ENCODE results near the gene C2orf92.
"Not testable (repeated sequence)": the region's sequence is repeated elsewhere in the genome, so short reads cannot be mapped to it uniquely, and the experiment has no call there.

The C2orf92 gene

DNA sequence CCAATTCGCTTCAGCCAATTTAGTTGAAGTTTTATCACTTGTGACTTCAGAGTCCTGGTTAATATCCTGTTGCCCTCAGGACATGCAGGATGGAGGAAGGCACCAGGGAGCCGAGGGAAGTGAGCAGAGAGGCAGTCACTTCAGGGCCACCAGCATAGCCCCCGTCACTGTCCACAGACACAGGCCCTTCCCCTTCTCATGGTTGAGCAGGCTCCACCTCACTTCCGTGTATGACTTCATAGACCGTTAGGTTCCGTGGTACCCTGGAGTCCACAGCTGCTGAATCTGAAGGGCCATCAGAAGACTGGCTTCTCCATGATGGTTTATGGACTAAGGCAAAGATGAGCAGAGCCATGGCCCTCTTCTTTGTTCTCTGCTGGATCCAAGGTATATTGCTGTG lies at the start of gene C2orf92:
TSS of gene C2orf92 (plus strand) at position 266 of the 400 bp plus-strand sequence. CDS start at position 342, 76 bp downstream.
- DNase-seq = no peak

DNA sequence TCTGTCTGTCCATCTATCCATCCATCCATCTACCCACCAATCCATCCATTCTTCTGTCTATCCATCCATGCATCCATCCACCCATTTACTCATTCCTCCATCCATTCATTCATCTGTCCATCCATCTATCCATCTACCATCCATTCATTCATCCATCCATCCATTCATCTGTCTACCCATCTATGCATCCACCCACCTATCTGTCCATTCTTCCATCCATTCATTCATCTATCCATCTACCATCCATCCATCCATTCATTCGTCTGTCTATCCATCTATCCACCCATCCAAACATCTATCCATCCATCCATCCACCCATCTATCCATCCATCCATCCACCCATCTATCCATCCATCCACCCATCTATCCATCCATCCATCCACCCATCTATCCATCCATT lies 49.0 kb upstream of the C2orf92 start:
- not testable (repeated sequence) for DNase-seq

DNA sequence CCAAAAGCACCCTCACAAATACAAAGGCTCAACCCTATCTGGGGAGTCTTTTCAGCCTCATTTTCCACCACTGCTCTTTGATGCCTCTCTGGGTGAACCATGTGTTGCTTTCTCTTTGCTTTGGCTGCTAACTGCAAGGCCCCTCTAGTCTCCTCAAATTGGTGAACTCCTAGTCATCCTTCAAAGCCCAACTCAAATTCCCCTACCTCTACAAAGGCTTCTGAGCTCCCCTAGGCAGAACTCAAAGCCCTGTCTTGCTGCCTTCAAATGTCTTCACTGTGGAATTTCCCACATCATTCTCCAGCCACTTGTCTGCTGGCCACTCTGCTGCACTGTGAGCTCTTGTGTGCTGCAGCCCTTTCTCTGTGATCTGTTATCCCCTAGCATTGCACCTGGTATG lies 46.5 kb upstream of the C2orf92 start:
- not testable (repeated sequence) for DNase-seq

DNA sequence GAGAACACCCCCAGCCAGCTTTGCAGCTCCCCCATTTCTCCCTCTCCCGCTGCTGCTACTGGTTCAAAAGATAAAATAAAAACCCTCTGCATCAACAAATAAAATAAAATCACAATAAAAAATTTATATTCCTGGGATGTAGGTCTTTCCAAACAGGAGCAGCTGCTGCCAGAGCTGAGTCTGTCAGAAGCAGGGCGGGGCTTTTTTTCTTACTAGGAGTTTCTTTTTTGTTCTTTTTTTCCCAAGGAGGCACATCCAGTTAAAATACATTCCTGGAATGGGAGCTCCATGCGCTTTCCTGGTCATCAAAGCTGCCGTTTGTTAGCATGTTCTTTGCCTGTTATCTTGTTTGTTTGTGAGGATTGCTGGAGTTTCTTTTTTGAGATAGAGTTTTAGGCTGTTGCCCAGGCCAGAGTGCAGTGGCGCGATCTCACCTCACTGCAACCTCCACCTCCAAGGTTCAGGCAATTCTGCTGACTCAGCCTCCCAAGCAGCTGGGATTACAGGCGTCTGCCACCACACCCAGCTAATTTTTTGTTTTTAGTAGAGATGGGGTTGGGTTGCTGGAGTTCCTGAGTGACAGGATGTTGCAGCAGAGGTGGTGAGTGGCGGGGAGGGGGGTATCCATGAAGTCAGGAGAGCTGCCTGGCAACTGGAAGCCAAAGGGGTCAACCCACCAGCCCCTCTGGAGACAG lies 44.0 kb upstream of the C2orf92 start:
- DNase-seq = not testable (repeated sequence)

DNA sequence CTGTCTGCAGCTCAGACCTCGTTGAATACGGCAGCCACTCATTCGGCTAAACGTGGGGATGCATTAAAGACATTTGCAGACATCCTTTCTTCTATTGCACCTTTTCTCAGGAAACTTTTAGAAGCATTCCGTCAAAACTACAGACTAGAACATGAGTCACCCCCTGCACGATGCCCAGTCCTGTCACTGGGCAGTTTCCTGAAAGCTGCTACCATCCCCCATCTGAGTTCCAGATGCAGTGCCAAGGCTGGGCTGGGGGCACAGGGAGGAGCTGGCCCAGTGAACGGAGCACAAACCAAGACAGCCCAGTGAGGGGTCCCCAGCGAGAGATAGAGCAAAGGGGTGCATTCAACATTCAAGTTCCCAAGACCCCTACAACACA lies 43.5 kb upstream of the C2orf92 start:
- not testable (repeated sequence) for DNase-seq

DNA sequence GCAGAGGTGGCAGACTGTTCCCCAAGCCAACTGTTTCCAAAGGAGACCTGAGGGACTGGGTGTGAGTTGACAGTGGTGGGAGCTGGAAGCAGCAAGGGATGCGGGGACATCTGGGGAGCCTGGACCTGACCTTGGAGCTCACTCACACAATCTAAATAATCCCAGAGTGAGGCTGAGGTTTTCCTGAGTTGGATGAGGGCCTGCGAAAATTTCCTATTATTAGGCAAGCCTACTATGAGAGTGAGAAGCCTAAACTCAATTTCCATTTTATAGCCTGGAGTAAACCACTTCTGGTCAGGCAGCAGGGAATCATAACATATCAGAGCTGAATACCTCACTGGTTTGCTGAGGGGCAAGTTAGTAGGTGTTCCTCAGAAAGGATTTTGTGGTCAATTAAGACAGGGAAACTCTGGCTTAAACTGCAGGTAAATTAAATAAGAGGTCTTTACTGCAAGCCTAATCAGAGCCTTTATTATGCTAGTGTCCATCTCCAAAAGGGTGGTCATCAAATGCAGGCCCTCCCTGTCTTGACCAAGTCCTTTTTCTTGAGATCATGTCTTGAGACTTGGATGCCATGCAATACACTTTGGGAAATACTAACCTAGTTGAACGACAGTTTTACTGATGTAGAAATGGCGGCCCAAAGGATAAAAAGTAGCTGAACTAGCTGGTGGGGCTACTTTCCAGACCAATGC lies 25.3 kb upstream of the C2orf92 start:
- DNase-seq = no peak

DNA sequence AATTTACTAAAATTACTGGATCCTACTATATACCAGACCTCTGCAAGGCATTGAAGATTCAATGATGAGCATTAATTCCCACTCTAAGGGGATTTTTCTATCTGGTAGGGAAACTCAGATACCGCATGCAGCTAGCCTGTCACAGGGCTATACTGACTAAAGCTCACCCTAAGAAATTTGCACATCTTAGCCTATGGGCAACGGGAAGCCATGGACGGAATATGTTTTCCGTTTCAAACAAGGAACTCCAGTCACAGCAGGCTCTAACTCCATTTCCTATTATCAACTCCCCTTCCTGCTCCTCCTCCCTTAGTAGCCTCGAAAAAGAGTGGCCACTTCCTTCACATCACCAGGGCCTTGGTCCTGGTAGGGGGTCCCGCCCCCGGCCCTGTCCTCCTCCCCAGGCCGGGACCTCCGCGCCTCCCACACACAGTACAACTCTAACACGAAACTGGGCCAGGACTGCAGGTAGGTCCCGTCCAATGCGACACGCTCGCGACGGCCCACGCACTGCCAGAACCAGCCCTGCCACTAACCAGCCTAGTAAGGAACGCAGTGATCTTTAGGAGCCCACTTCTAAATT lies 24.3 kb upstream of the C2orf92 start:
- no peak for DNase-seq

DNA sequence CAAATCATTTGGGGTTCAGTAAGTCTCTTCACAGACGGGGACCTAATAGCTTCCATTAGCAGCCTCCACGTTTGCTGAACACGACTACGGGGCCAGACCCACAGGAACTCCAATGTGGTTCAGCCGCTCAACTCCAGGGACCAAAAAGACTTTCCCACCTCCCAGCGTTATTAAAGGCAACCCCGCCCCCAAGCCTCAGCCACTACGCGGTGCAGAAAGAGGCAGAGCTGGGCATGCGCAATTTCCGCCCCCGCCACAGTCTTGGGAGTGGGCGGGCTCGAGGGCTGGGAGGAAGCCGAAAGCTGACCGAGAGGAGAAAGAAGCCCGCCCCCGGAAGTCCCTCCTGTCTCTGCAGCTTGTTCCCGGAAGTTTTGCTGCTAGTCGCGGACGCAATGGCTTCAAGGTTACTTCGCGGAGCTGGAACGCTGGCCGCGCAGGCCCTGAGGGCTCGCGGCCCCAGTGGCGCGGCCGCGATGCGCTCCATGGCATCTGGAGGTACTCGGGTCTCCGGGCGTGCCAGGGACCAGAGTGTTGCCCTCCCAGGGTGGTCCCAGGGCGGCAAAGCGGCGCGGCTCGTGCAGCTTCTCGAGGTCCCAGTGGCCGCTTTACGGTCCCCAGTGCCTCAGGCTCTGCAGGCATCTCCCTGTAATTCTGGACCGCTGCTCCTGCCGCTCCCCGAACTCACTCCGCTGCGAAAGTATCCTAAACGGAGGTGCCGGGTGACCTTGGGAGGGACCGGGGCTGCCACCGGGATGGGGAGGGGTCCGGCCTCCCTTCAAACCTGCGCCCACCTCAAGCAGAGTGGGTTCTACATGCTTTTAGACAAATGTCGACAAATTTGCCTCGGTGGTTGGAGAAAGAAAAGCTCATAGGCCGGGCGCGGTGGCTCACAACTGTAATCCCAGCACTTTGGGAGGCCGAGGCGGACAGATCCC lies 23.6 kb upstream of the C2orf92 start, which contains the start of gene COX5B:
TSS of gene COX5B (plus strand) at position 368 of the 935 bp plus-strand sequence. CDS start at position 393, 25 bp downstream.
- peak; percentile 98 to 99 for DNase-seq

DNA sequence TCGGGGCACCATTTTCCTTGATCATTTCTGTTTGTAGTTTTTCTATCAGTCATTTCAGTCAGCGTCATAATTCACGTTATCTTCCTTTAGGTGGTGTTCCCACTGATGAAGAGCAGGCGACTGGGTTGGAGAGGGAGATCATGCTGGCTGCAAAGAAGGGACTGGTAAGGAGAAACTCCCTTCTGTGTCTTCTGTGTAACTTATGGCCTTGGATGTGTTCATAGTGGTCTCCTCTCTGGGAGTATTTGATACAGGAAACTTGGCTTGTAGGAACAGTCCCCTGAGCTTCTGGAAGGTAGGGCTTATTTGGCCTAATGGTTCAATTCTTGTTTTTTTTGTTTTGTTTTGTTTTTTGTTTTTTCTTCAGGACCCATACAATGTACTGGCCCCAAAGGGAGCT lies 22.5 kb upstream of the C2orf92 start:
- no peak for DNase-seq

DNA sequence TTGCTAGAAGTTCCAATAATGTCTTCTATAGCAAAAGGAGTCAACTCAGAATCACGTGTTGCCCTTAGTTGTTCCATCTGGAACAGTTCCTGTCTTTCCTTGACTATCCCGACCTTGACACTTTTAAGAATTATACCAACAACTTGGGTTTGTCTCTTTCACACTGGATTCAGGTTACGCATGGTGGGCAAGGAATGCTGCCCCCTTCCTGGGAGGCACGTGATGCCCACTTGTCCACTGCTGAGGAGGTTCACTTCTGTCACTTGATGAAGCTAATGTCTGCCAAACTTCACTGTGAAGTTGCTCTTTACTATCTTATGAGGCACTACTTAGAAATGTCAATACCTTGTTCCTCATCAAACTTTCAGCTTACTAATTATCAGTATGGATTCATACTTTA lies 18.4 kb upstream of the C2orf92 start:
- DNase-seq = no peak

DNA sequence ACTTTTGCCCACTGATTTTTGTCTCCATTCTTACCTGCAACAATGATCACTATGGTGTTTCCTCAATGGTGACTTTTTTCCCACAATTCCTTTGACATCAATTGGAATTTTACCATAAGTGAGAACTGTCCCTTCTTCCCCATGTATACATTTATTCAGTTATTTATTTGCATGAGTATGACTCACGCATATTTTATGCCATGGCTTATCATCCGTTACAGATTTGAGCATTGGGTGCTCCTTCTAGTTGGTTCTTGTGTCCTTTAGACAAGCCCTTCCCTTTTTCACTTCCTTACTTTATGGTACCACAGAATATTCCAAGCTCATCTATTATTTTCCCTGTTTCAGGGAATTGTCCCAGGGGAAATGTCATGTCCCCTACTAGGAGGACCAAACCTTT lies 16.0 kb upstream of the C2orf92 start:
- DNase-seq = no peak

DNA sequence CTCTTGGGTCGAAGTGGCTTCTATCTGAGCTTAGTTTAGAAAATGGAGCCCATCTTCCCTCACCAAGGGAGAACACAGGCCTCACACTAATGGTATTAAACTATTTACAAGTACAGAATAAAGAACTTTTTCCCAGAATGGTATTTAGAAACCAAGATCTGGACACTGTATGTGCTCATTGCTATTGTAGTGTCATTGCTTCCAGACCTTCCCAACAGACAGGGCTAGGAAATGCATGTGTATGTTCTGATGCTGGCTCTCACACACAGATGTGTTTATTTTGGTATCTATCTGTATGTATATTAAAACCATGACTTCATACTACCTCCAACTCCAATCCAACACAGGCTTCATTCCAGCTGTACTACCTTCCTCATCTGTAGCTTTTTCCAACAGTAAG lies 15.6 kb upstream of the C2orf92 start:
- DNase-seq = no peak

DNA sequence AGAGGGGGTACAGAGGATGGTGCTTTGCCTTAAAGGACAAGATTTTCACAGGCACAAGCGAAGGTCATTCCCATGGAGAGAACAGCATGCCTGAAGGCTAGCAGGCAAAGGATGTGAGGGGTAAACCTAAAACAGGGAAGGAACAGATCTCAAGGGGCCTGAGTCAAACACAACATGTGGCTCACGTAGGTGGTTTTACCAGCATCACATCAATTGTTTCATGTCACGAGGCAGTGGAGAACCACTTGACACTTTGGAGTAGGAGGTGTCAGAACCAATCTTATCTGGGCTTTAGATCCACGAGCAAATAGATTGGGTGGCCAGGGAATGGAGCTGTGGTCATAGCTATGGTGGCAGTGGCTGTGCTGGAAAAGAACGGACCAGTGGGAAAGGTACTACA lies 15.2 kb upstream of the C2orf92 start:
- DNase-seq = no peak

DNA sequence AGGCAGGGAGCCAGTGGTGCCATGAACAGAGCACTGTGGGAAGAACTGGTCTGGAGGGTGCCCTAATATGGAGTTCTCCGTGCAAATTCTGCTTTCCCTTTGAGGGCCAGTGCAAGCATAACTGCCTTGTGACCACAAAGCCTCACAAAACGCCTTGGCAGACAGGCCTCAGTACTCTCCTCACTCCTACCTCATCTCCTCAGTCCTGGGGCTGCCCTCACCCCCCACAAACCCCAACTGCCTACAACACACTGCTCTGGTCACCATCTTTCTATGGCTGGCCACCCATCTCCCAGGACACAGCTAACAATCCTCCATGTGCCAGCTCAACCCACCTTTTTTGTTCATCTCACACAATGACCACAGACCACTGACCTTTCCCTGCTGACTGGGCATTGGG lies 14.7 kb upstream of the C2orf92 start:
- DNase-seq = no peak

DNA sequence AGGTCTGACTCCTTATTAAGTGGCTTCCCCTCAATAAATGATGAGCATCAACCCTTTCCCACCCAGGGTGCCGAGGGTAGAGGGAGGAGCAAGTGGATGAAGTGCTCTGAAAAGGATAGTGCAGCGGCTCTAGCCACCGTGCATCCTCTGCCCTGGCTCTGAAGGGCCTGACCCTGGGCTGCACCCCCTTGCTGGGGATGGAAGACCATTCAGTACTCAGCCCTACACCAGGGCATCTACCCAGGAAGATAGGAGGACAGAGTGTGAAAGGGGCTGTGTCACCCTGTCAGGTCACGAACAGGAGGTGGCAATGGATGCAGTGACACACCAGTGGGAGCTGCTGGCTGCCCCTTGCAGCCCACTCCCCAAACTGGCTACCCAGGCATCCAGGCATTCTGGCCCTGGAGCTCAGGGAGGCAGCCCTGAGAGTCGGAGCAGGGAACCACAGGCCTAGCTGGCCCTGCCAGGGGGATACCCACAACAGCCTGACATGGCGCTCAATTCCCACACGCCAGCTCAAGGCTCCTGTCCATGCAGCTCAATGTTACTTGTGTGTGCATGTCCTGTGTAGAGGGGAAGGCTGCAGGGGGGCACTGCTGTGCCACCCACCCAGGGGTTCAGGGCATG lies 13.3 kb upstream of the C2orf92 start:
- DNase-seq = no peak

DNA sequence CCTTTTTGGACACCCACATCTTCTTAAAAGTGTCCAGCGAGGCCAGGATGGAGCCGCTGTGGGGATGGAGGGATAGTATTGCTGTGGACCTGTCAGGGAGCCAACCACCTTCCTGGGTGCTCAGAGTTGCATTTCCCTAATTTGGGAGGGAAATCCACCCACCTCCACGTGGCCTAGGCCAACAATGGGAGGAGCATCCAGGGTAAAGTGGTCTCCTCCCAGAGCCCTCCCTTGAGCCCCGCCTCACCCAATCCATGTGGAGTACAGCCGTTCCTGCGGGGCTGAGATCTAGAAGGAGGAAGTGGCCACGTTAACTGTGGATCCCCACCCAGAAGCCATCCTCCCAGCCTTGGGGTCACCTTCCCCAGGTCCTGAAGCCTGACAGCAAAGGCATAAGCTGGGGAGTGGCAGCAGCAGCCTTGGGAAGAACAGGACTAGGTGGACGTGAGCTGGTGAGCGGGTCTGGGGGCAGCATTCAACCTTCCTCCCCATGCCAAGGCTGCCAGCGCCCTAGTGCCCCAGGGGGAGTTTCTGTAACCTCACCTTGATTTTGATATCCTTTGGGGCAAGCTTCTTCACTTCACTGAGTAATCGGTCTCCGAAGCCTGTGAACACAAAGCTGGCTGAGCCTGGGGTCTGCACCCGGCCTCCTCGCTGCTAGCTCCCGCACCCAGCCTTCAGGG lies 12.5 kb upstream of the C2orf92 start:
- no peak for DNase-seq

DNA sequence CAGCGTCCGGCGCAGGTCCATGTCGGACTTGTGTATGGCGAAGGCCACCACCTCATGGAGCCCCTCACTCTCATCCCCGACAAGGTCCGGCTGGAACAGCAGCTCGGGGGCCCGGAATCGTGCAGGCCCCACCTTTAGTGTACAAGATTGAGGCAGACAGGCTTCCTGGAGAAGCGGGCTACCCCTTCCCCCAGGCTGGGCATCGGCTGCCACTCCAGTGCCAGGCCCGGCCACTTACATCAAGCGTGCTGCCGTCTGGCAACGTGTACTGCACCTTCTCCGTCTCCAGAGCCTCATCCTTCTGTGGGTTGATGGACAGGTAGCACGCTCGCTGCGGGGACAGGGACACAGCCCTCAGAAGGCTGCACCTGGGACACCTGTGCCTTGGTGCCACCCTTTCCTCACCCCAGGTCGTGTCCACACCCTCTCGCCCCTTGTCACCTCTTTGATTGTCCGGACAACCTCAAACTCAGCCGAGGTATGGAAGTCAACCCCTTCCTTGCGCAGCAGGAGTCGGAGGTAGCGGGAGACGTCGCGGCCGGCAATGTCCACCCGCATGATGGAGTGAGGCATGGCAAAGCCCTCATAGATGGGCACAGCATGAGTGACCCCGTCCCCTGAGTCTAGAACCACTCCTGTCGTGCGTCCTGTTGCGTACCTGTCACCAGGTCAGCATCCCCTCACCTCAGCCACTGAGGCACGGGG lies 11.4 kb upstream of the C2orf92 start:
- DNase-seq = no peak

DNA sequence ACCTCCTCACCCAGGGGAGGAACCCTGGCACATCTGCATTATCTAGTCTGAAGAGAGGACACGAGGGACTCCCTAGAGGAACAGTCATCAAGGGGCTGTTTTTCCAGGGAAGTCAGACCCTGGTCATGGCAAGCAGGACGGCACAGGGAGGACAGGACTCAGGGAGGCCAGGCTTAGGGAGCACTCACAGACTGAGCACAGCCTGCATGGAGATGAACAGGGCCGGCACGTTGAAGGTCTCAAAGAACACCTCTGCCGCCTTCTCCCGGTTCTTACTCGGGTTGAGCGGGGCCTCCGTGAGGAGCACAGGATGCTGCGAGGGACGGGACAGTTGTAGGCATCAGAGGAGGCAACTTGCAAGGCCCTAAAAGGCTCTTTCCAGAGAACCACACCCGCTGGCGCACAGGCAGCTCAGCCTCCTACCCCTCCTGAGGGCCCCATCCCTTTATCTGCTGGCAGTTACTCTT lies 10.8 kb upstream of the C2orf92 start:
- DNase-seq = no peak

DNA sequence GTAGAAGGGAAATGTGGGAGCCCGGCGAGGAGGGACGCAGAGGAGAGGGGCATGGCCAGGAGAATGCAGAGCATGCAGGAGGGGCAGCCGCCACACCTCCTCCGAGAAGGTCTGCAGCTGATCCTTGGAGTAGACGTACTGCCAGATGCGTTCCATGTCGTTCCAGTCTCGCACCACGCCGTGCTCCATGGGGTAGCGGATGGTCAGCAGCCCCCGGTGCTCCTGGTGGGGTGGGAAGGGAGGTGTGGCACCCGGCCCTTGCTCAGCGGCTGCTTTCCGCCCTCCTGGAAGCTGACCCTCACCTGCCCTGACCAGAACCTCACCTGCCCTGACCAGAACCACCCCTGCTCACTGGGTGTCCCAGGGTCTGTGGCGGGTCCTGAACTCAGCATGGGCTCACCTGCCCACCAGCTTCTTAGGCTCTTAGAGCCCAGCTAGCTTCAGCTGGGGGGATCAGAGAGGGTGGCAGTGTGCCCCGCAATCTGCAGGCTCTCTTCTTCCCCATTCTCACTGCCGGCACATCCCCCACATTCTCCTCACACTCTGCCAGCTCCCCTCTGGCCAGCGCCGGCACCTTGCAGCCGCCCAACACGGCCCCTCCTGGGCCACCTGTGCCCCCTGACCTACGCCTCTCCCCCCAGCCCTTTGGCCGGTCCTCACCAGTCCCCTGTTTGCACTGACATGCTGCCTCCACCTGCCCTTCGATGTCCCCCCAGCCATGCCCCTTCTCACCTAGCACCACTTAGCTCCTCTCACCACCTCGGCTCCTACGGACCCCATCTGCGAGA lies 10.1 kb upstream of the C2orf92 start:
- DNase-seq = no peak

Data from hippocampal formation (tissue), 2 donors.